ENCODE measurements around the gene PTPN1. TPM values are rescaled to one million over a fixed set of nuclear protein-coding genes. Genes with fewer than 3 reads are reported as not detected.
A peak's percentile ranks its signal among the peaks of the same experiment; 100 is the strongest.

PTPN1 gene
- total and polyA plus RNA-seq, 2 donors (not counting 3 experiments of a cell fraction or from before 2014, with no cell fraction given) = 41.1 to 64.3 TPM

GRCh38 chr20:50571466-50571865 is 61.3 kb downstream of the PTPN1 start:
- dilution Hi-C loops (cut with MboI; ENCODE audit: extremely low pct_ligation_motif_present, low sequenced_read_pairs) (no loop called here), intact Hi-C loops (cut with micrococcal nuclease) (no loop called here)
- H3K36me3 ChIP-seq (ENCODE audit: control insufficient read depth in 2 of 2, extremely low read depth in 1 of 2, insufficient read depth in 2 of 2, low read length in 2 of 2) = peaks cover 6 to 32% of the 10 kb centered on the region in 2 experiments
- no peak overlapping the region for H3K4me2 ChIP-seq (ENCODE audit: insufficient read depth, low read length)
- no peak for TF ChIP-seq GATA2 (IDR thresholded peaks at IDR 0.05; ENCODE audit: insufficient read depth, insufficient read length, low read depth, low read length)
- no peak for TF ChIP-seq POLR2A (IDR thresholded peaks at IDR 0.05; ENCODE audit: low read depth, low read length)
- TF ChIP-seq FOS (IDR thresholded peaks at IDR 0.05; ENCODE audit: borderline replicate concordance, insufficient read depth, low read length) = no peak
- TF ChIP-seq CTCF (IDR thresholded peaks at IDR 0.05; ENCODE audit: extremely low read depth in 1 of 2, insufficient read depth in 1 of 2, low read depth in 1 of 2, low read length in 2 of 2) = no peak
- no peak for TF ChIP-seq MAX (IDR thresholded peaks at IDR 0.05; ENCODE audit: insufficient read depth, insufficient read length)
- TF ChIP-seq EZH2 (IDR thresholded peaks at IDR 0.05; ENCODE audit: borderline replicate concordance, low read depth, low read length, severe bottlenecking) = no peak
- TF ChIP-seq MYC (IDR thresholded peaks at IDR 0.05; ENCODE audit: low read depth, low read length) = no peak
- TF ChIP-seq JUN (IDR thresholded peaks at IDR 0.05; ENCODE audit: borderline replicate concordance, insufficient read depth, insufficient read length, low read depth) = no peak
- TF ChIP-seq POLR2AphosphoS5 (IDR thresholded peaks at IDR 0.05; ENCODE audit: insufficient read depth, low read depth, low read length) = no peak
- no peak overlapping the region for H3K27ac ChIP-seq (ENCODE audit: insufficient read depth, low read depth, low read length)
- H3K9me1 ChIP-seq (replicated peaks; ENCODE audit: control insufficient read depth, extremely low read depth, insufficient read depth, low read length) = no peaks in the 10 kb centered on the region
- peaks cover 40% of the 10 kb centered on the region for H3K4me1 ChIP-seq (ENCODE audit: control insufficient read depth, extremely low read depth, insufficient read depth, low read length)
- no TSS peak for BruUV-seq (replicated peaks)
- no peak overlapping the region for H3K4me3 ChIP-seq (replicated peaks in 1 of 3; ENCODE audit: insufficient read depth in 1 of 3, low read depth in 1 of 3, low read length in 3 of 3)
- no peaks in the 10 kb centered on the region for H4K20me1 ChIP-seq (replicated peaks; ENCODE audit: control insufficient read depth, extremely low read depth, insufficient read depth, low read length)
- no peaks in the 10 kb centered on the region for H3K27me3 ChIP-seq (ENCODE audit: control insufficient read depth in 2 of 2, insufficient read depth in 2 of 2, low read length in 2 of 2)
- FAIRE-seq (peak; percentile 18), DNase-seq (ENCODE audit: low read depth, low spot score) (no peak)
- H3K9me3 ChIP-seq (replicated peaks; ENCODE audit: control insufficient read depth, insufficient read depth, low read length) = no peaks in the 10 kb centered on the region
- H2AFZ ChIP-seq (ENCODE audit: low read depth, low read length) = no peak overlapping the region
- POLR2A ChIA-PET = interaction anchor here (3.1 kb wide), 1 partner anchor 60 kb away, joined by 17 read pairs; no protein-coding TSS in a partner anchor
- H3K79me2 ChIP-seq (ENCODE audit: control insufficient read depth, insufficient read depth, low read length) = peaks cover 61% of the 10 kb centered on the region
- peak overlapping the region; percentile 3 for H3K9ac ChIP-seq (replicated peaks; ENCODE audit: extremely low read depth, insufficient read depth, low read length)
- CTCF ChIA-PET = interaction anchor here (1.2 to 9.0 kb wide), 4 partner anchors 10 to 88 kb away, joined by 4 to 133 read pairs (median 10); partner anchors contain the start of gene PTPN1

Measured in endothelial cell of umbilical vein (primary cell).